Measurements from ENCODE around the gene SMYD3.

SMYD3 gene

DNA sequence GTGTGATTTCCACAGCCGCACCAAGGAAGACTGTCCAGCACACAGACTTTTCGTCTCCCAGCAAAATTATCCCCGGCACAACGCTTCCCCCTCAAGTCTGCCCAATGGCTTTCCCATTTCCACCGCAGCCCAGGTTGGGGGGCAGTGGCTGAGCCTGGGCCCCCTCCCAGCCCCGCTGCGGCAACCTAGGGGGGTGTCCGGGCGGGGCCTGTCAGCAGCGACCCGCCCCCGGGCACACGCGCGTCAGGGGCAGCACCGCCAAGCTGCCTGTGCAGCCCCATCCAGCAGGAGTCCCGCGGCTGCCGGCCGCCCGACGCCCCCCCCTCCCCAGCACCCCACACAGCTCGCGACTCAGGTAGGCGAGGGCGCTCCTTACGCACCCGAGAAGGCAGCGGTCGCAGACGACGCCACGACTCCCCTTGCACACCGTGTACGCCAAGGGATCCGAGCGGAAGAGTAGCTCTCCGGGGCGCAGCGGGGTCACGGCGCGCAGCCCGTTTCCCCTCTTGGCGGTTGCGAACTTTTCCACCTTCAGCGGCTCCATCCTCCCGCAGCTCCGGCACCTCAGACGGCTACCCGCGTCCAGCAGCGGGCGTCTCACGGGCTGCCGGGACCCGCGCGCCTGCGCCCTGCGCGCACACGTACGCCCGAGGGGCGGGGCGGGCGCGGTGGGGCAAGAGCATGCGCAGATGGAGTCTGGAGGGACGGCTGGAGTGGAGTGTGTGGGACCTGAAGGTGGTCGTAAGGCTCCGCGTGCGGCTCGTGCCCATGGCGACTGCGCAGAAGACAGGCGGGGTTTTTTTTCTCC is at the start of gene SMYD3:
Gene SMYD3 (minus strand): TSS at position 606 of the 808 bp plus-strand sequence.
- peak; percentile 82 for DNase-seq (ENCODE audit: low spot score)

DNA sequence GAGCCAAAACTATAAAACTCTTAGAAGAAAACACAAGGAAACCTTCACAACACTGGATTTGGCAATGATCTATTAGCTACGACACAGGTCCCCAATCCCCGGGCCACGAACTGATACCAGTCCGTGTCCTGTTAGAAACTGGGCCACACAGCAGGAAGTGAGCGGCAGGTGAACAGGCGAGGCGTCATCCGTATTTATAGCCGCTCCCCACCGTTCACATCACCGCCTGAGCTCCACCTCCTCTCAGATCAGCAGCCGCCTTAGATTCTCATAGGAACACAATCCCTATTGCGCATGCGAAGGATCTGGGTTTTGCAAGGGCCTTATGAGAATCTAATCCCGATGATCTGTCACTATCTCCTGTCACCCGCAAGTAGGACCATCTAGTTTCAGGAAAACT is 47.1 kb upstream of the SMYD3 start:
- DNase-seq (ENCODE audit: low spot score) = no peak

- no peak for DNase-seq (ENCODE audit: low spot score)
These were observed 45.0 kb upstream of the SMYD3 start for GRCh38 chr1:246552110-246552509.

- no peak for DNase-seq (ENCODE audit: low spot score)
These were observed 43.3 kb upstream of the SMYD3 start for GRCh38 chr1:246550402-246550801.

- no peak for DNase-seq (ENCODE audit: low spot score)
These were observed 42.6 kb upstream of the SMYD3 start for GRCh38 chr1:246549665-246550064.

DNA sequence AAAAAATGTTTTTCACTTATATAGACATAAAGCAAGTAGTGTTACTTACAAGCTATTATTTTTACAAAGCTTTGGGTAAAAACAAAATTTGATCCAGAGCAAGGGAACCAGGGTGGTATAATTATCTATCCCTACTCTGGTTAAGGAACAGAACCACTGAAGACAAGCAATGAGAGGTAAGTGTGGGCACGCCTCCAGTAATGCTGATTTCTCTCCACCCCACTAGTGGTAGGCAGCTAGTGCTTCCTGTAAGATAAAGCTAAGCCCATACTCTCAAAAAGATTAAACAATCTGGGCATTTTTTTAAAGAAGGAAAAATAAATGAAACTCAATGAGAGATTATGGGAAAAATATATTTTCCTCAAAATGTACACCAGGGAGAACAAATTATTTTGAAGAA is 36.9 kb upstream of the SMYD3 start:
- DNase-seq (ENCODE audit: low spot score) = no peak

GRCh38 chr1:246540738-246541491 is 33.8 kb upstream of the SMYD3 start:
- DNase-seq (ENCODE audit: low spot score) = no peak

DNA sequence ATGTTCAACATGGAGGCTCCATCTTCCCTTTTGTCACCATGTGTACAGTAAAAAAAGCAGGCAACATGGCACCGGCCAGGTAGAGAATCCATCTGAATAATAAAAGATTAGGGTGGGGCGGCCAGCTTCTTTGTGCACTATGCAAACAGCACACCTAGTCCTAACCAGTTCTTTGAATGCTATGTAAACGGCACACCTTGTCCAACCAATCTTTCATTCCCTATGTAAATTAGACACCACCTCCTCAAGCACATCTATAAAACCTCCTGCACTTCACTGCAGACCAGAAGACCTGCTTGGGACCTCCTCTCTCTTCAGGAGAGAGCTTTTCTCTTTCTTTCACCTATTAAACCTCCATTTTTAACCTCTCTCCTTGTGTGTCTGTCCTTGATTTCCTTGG is 30.8 kb upstream of the SMYD3 start:
- no peak for DNase-seq (ENCODE audit: low spot score)

DNA sequence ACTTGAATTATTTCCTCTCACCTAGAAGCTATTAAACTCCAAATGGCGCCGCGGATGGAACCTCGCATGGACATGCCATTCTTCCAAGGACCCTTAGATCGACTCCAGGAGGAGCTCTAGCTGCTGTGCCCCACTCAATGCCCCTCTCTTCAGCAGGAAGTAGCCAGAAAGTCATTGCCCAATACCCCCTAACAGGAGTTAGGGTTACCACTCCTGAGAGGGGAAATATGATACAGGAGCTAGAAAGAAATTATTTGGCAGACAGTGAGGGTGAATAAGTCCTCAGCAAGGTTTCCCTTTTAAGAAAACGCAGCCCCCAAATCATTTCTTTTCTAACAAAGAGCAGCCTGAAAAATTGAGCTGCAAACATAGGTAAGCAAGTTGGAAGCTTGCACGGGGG is 30.4 kb upstream of the SMYD3 start:
- no peak for DNase-seq (ENCODE audit: low spot score)

DNA sequence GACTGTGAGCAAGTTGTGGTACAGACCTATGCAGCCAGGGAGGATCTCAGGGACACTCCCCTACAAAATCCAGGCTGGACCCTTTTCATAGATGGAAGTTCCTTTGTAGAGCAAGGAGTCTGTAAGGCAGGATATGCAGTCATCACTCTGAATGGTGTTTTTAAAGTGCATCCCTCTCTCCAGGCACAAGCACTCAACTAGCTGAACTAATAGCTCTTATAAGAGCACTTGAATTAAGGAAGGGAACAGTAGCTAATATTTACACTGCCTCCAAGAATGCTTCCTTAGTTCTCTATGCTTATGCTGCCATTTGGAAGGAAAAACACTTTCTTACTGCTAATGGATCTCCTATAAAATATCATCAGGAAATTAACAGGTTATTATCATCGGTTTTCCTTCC is 27.0 kb upstream of the SMYD3 start:
- DNase-seq (ENCODE audit: low spot score) = no peak

- DNase-seq (ENCODE audit: low spot score) = no peak
These were observed 26.4 kb upstream of the SMYD3 start for GRCh38 chr1:246533371-246533905.

DNA sequence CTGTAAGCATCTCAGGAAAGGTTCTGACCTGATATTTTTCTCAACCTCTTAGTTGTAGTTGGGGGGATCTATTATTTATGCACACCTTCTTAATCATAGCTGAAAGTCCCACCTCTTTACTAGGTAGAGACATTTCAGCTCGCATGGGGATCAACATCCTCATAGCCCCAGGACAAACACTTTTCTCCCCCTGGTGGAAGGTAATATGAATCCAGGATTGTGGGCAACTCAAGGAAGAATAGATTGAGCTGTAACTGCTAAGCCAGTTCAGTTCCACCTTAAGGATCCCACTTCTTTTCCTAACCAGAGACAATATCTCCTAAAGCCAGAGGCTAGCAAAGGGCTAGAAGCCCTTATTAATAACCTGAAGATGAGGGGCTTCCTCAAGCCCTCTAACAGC is 25.4 kb upstream of the SMYD3 start:
- no peak for DNase-seq (ENCODE audit: low spot score)

DNA sequence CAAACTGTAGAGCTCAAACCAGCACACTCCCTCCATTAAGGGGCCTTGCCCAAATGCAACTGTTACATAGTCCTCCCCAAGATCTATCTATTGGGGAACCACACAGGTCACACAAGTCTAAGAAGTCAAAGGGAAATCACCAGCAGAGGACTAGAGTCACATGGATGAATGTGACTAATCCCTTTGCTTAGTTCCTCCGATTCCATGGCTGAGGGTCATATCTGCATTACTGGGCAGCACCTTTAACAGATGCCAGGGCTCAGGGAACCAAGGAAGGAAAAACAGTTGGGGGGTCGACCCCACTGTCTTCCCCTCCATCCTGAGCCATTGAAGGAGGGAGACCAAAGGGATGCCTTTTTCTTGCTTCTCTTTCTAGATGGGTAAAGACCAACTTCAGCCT is 23.4 kb upstream of the SMYD3 start:
- no peak for DNase-seq (ENCODE audit: low spot score)

DNA sequence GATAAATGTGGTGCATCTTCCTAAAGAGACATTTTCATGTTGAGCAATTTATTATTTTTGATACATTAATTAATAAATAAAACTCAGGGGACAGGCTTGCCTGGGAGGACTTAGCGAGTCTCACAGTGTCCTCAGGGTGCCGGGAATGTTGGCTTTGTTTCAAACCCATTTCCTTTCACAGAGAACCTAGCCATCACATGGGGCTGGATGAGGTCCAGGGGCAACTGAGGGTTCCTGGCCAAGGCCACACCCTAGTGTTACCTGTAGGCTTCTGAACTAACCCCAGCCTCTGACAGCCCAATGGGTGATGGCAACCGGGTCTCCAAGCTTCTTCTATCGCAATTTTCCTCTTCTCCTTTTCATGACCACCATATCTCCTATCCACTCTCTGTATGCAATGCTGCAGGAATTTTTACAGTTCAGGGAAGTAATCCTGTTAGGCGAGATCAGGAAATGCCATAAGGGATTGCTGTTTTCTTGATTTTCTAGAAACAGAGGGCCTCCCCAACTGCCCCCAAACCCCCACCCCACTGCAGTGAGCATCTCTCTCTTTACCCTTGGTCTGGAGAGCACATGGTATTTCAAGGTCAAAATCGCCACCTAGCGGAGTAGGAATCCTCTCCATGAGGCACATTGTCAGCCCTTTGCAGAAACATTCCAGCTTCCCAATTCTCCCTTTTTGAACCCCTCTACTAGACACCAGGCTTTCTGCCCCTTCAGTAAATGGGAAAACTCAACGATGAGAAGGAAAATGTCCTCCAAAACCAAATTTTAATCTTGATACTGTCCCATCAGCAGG is 22.1 kb upstream of the SMYD3 start:
- no peak for DNase-seq (ENCODE audit: low spot score)

- DNase-seq (ENCODE audit: low spot score) = no peak
These were observed 20.5 kb upstream of the SMYD3 start for GRCh38 chr1:246527402-246528088.

- DNase-seq (ENCODE audit: low spot score) = no peak
These were observed 19.8 kb upstream of the SMYD3 start for GRCh38 chr1:246526915-246527314.

- no peak for DNase-seq (ENCODE audit: low spot score)
These were observed 19.3 kb upstream of the SMYD3 start for GRCh38 chr1:246526380-246526779.

DNA sequence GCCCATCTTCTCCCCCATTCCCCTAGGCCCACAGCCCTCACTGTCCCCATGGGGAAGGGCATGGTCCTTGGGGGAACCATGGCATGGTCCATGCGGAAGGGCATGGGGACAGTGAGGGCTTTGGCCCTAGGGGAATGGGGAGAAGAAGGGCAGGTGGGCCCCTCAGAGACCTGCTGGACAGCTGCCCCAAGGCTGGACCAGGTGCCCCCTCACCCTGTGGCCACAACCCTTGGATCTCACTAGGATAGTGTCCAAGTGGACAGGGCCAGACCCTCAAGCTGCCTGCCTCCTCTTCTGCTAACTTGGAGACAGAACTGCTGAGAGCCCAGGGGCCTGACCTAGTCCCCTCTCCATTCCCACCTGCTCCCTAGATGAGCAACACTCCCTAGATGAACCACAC is 12.4 kb upstream of the SMYD3 start:
- no peak for DNase-seq (ENCODE audit: low spot score)

DNA sequence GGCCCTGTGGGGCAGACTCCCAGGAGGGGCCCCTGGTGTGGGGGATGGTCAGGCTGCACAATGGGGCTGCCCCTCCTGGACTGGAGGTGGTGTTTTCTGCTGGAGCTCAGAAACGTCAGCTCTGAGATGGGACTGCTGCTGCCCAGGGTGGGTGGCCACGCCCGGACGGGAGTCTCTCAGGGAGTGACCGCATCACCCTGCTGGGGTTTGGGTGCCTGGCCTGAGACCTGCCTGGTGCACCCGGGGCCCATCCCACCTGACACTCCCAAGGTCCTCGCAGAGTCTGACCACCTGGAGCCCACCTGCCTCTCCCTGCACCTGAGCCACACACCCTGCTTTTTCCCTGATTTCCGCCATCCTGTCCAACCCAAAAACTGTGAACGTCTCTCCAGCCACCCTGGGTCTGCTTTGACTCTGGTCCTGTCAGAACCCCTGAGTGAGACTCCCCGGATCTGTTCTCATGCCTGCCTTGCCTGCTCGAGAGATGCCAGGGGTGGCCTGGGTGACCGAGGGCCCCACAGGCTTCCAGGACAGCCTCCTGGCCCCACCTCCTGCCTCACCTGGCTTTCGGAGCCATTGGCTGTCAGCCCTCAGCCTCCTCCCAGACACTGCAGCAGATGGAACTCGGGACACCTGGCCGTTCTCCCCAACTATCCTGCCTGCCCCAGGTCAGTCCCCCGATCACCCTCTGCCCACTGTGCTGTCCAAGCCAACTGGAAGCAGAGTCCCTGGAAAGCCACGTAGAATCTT is 11.6 kb upstream of the SMYD3 start:
- DNase-seq (ENCODE audit: low spot score) = no peak

DNA sequence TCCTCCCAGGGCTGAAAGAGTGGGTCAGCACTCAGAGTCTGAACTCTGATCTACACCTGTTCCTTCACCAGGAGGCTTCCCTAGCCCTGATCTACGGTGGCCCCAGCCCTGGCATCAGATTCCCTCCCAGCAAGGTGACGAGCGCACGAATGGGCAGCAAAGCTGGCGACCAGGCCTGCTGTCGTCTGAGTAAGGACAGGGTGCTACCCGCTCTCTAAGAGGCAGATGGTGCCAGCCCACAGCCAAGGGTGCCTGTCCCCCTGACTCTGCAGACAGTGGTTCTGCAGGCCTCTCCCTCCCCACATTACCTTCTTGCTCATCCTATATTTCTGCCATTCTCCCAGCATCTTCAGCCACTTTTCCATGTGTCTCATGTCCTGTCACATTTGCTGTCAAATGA is 10.3 kb upstream of the SMYD3 start:
- DNase-seq (ENCODE audit: low spot score) = no peak

GRCh38 chr1:246516126-246516525 is 9.0 kb upstream of the SMYD3 start:
- DNase-seq (ENCODE audit: low spot score) = no peak
